Lung microvascular endothelial cell (primary cell): ENCODE measurements around the gene C17orf75. TPM values are rescaled to one million over a fixed set of nuclear protein-coding genes. Genes with fewer than 3 reads are reported as not detected.
A peak's percentile ranks its signal among the peaks of the same experiment; 100 is the strongest.
"Not testable (repeated sequence)": the region's sequence is repeated elsewhere in the genome, so short reads cannot be mapped to it uniquely, and the experiment has no call there.

Source experiments
- DNase-seq, 2 donors: peaks; one replicate each; pipeline versions ENCODE4 v3.0.0 to v3.0.0-alpha.2; 2010; ENCODE audit warnings: low read depth in 2 of 2
- total RNA-seq: library from RNA; depleted of rRNA; stranded (reverse); fragments of >200 nt; gene quantifications from 2 replicates; pipeline ENCODE4 v1.2.1, GENCODE V29; 2014

The C17orf75 gene
- 27.5 and 30.6 TPM in 2 replicates for total RNA-seq

DNA sequence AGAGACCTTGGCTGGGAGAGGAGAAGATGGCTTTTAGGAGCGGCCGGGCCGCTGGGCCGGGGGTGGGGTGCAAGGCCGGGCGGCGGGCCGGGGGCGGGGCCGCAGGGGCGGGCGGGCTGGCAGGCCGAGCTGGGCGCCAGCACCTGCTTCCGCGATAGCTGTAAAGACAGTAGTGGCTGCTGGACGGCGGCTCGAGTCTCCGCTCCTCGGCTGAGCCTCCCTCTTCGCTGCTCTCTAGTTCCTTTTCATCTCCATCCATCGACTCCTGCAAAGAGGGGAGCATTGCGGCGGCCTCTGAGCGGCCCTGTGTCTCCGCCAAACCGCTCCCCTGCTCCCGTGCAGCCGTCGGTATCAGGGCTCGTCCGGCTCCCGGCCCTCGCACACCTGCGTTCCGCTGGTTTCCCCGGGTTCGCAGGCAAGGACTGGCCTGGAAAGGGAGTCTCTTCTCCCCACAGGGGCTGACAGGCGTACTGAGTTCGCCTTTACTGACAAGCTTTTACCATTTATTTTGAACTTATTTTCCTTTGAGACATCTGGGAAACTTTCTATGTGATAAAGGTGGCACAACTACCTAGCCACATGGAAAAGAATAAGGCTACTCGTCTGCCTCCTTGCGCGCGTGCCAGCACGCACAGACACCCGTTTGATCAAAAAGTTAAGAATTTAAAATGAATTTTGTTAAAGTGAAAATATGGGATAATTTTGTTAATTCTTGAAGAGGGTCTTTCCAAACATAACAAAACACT, at the start of gene C17orf75:
Gene C17orf75, minus strand, starts transcription at position 317 of the 746 bp plus-strand sequence. Its CDS starts 34 bp downstream, at position 283.
- peak; percentile 77 to 86 for DNase-seq

DNA sequence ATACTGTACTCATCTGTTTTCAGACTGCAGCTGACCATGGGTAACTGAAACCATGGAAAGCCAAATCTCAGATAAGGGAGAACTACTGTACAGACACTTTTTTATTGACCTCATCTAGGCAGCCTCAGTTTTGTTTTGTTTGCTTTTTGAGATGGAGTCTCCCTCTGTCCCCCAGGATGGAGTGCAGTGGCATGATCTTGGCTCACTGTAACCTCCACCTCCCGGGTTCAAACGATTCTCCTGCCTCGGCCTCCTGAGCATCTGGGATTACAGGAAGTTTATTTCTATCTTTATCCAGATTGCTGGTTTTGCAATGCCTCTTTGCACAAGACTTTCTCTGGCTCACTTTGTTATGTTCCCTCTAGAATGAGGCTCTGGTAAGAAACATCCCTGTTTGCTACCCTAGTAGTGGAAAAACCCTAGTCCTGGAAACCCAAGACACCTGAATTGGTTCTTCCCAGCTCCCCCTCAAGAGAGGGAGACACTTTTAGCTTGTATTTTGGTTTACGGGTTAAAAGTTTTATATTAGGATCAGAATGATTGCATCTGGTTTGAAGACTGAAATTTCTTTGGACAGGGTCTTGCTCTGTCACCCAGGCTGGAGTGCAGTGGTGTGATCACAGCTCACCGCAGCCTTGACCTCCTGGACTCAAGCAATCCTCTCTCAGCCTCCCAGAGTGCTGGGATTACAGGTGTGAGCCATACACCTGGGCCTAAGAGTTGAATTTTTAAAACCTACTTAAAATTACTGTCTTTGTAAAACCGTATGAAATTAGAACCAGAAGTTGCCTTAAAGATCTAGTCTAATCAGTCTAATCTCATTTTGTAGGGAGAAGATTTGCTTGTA, 46.9 kb upstream of the C17orf75 start:
- DNase-seq = no peak

DNA sequence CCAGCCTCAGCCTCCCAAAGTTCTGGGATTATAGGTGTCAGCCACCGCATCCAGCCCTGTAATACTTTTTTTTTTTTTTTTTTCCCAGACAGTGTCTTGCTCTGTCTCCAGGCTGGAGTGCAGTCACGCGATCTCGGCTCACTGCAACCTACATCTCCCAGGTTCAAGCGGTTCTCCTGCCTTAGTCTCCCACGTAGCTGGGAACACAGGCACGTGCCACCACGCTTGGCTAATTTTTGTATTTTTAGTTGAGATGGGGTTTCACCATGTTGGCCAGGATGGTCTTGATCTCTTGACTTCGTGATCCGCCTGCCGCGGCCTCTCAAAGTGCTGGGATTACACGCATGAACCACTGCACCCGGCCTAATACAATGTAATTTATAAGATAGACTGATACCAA, 46.2 kb upstream of the C17orf75 start:
- DNase-seq = not testable (repeated sequence)

DNA sequence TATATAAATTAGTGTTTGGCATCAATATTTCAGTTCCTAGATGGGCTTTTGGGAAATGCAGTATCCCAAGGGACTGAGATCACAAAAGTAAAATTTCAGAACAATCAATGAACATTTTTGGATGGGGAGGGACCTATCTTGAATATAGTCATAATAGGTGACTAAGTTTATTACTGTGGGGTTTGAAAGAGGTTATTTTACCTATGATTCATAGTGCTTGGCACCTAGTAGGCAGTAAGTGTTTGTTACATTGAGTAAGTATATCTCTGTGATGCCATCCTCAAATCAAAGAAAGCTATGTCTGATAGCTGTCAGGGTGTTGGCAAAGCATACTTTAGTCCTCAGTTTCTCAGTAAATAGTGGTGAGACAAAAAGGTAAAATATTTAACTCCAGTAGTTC, 44.9 kb upstream of the C17orf75 start:
- DNase-seq = no peak

DNA sequence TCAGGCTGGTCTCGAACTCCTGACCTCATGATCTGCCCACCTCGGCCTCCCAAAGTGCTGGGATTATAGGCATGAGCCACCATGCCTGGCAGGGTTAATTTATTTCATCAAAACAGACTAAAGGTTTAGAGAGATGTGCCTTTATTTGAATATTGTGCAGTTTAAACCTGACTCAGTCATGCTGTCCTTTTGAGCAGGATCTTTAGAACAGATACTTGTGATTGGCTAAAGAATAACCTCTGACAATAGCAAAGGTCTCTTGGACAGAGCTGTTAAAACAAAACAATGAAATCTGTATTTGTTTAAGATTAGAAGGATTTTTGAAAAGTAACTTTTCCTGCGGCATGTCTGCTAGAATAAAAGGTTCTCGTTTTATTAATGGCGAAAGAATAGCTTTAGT, 44.0 kb upstream of the C17orf75 start:
- DNase-seq = no peak

GRCh38 chr17:32385121-32385520, 43.1 kb upstream of the C17orf75 start:
- no peak for DNase-seq

- DNase-seq = no peak
These were observed 42.0 kb upstream of the C17orf75 start for GRCh38 chr17:32383926-32384434.

GRCh38 chr17:32382526-32383223, 40.7 kb upstream of the C17orf75 start:
- DNase-seq = no peak

- no peak for DNase-seq
These were observed 28.5 kb upstream of the C17orf75 start for GRCh38 chr17:32370426-32370825.

DNA sequence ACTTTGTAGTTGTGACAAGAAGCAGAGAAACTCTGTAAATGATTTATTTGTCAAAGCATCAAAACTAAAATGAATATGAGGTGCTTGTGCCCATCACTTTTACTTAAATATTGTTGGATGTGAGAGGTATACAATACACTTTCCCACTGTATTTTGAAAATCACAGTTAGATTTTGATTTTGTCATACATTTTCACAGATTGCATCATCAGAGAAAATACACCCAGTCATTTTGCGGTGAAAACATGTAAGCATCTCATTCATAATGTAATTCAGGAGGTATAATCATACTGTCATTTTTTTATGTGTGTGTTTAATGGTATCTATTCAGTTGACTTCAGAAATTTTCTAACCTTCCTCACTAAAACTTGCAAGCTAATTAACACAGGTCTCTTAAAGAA, 19.3 kb upstream of the C17orf75 start:
- DNase-seq = no peak

GRCh38 chr17:32357615-32358014, 15.6 kb upstream of the C17orf75 start:
- DNase-seq = no peak

- no peak for DNase-seq
These were observed 14.8 kb upstream of the C17orf75 start for GRCh38 chr17:32356750-32357149.

DNA sequence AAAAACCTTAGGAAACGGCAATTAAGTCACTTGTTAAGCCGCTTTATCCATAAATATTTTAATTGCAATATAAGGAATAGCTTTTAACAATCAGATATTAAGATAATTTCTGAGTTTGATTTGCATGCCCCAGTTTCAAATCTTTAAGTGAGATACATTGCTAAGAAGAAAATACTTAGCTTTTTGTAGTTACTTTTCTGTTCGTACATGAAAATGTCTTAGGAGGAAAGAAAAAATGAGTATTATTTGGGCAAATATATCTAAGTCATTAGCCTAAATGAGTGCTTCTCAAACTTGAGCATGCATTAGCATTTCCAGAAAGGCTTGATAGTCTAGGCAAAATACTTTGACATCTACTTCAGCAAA, 14.4 kb upstream of the C17orf75 start:
- no peak for DNase-seq

GRCh38 chr17:32355649-32356377, 13.8 kb upstream of the C17orf75 start:
- DNase-seq = peak in 1 of 2 donors; percentile 67

GRCh38 chr17:32352734-32353133, 10.8 kb upstream of the C17orf75 start:
- DNase-seq = not testable (repeated sequence)

DNA sequence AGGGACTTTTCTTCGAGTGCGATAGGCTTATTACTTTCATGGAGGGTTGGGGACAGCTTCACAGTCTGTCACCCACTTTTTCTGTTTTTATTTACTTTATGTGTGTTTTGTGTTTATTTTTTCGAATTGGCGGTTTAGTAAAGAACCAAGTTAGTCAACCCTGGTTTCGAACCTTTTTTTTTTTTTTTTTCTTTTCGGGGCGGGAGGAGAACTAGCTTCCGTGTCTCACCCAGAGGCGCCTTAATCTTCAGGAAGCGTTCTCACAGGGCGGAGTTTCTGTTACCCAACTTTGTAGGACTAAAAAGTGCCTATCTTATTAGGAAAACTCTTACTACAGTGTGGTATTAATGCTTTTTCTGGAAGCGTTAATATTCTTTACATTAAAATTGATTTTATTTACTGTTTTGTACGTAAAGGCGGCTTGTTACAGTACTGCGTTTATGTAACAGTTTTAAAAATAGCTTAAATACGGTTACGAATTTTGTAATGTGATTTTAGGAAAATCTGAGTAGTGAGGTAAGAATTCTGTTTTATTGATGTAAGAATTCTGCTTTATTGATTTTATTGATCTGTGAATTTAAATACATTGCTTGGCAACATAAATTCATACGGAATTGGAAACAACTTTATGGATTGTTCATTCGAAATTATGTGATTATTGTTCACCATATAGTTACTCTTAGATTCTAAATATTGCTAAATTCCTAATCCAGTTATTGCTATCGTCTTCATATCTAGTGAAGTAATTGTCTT, 8.9 kb upstream of the C17orf75 start:
- peak; percentile 66 to 83 for DNase-seq

GRCh38 chr17:32349854-32350665, 8.1 kb upstream of the C17orf75 start, which contains the start of gene ZNF207:
TSS of gene ZNF207 (plus strand) at chr17:32350157. CDS start at chr17:32350286, 129 bp downstream.
- peak; percentile 98 to 99 for DNase-seq

DNA sequence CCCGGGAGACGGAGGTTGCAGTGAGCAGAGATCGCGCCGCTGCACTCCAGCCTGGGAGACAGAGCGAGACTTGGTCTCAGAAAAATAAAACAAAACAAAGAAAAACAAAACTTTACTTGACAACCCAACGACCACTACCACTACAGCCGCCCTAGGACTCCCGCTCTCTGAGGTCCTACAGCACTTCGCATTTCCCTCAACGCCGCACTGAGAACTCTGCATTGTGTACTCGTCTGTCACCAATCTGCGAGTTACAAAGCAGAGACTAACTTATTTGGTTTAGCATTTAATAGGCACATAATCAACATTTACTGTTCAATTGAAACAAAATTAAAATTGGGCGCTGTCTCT, 7.5 kb upstream of the C17orf75 start:
- peak; percentile 39 to 61 for DNase-seq

GRCh38 chr17:32348483-32348800, 6.5 kb upstream of the C17orf75 start:
- no peak for DNase-seq
